Renal cortical epithelial cell (primary cell): ENCODE results near the gene CCL4L2. TPM values are rescaled to one million over a fixed set of nuclear protein-coding genes. Genes with fewer than 3 reads are reported as not detected.
"Not testable (repeated sequence)": the region's sequence is repeated elsewhere in the genome, so short reads cannot be mapped to it uniquely, and the experiment has no call there.

Source experiments
- DNase-seq: peaks from one replicate; pipeline ENCODE4 v3.0.0-alpha.2; 2011; ENCODE audit warnings: low read depth
- total RNA-seq: library from RNA; depleted of rRNA; stranded (reverse); fragments of >200 nt; gene quantifications from 2 replicates; pipeline ENCODE4 v1.2.3, GENCODE V29; 2014

CCL4L2 gene
- total RNA-seq, 1 donor from 2014 or later = not detected

GRCh38 chr17:36195434-36196130, 15.3 kb upstream of the CCL4L2 start:
- DNase-seq = no peak

- DNase-seq = no peak
Observed at GRCh38 chr17:36196131-36196486, 14.8 kb upstream of the CCL4L2 start.

GRCh38 chr17:36197387-36197703, 13.5 kb upstream of the CCL4L2 start:
- no peak for DNase-seq

GRCh38 chr17:36198831-36199465, 11.9 kb upstream of the CCL4L2 start:
- DNase-seq = no peak

GRCh38 chr17:36201102-36201501, 9.8 kb upstream of the CCL4L2 start:
- DNase-seq = not testable (repeated sequence)

- DNase-seq = not testable (repeated sequence)
Observed at GRCh38 chr17:36201506-36201905, 9.4 kb upstream of the CCL4L2 start.

- no peak for DNase-seq
Observed at GRCh38 chr17:36203335-36203734, 7.5 kb upstream of the CCL4L2 start.

GRCh38 chr17:36204724-36205500, 6.0 kb upstream of the CCL4L2 start:
- no peak for DNase-seq

GRCh38 chr17:36205637-36206485, 5.0 kb upstream of the CCL4L2 start:
- DNase-seq = no peak

GRCh38 chr17:36206486-36206821, 4.4 kb upstream of the CCL4L2 start:
- DNase-seq = not testable (repeated sequence)

- not testable (repeated sequence) for DNase-seq
Observed at GRCh38 chr17:36207383-36207782, 3.5 kb upstream of the CCL4L2 start.

GRCh38 chr17:36209575-36209974, 1.3 kb upstream of the CCL4L2 start:
- DNase-seq = no peak

- DNase-seq = not testable (repeated sequence)
Observed at GRCh38 chr17:36211484-36212271, 815 bp downstream of the CCL4L2 start.

GRCh38 chr17:36212272-36212605, 1.4 kb downstream of the CCL4L2 start:
- no peak for DNase-seq

- DNase-seq = no peak
Observed at GRCh38 chr17:36212966-36213365, 2.1 kb downstream of the CCL4L2 start.

GRCh38 chr17:36213695-36214094, 2.8 kb downstream of the CCL4L2 start:
- DNase-seq = no peak

- DNase-seq = no peak
Observed at GRCh38 chr17:36214918-36215317, 4.1 kb downstream of the CCL4L2 start.

GRCh38 chr17:36215406-36216308, 4.8 kb downstream of the CCL4L2 start:
- not testable (repeated sequence) for DNase-seq

- not testable (repeated sequence) for DNase-seq
Observed at GRCh38 chr17:36219556-36219955, 8.7 kb downstream of the CCL4L2 start.
